Endodermal cell (in vitro differentiated cells): ENCODE measurements around the gene AMPH. TPM values are rescaled to one million over a fixed set of nuclear protein-coding genes. Genes with fewer than 3 reads are reported as not detected.

Experiments used
- DNase-seq: peaks from one replicate; pipeline ENCODE4 v3.0.0-alpha.2; 2017
- H3K27ac ChIP-seq: 2 replicates; pipeline ENCODE4 v1.5.1; 2013; ENCODE audit warnings: mild to moderate bottlenecking, low read depth, low read length, moderate library complexity
- H3K27me3 ChIP-seq: 2 replicates; pipeline ENCODE4 v1.6.1; 2013; ENCODE audit warnings: mild to moderate bottlenecking, low read length, moderate library complexity; ENCODE audit not compliant: insufficient read depth, control insufficient read depth, poor library complexity, severe bottlenecking
- H3K36me3 ChIP-seq: 2 replicates; pipeline ENCODE4 v1.7.0; 2013; ENCODE audit warnings: mild to moderate bottlenecking, low read length, moderate library complexity; ENCODE audit not compliant: control insufficient read depth, insufficient read depth
- H3K4me1 ChIP-seq: one replicate; pipeline ENCODE4 v1.7.0; 2013; ENCODE audit warnings: low read length; ENCODE audit not compliant: control insufficient read depth, insufficient read depth
- H3K4me3 ChIP-seq: 2 replicates; pipeline ENCODE4 v1.5.1; 2013; ENCODE audit warnings: mild to moderate bottlenecking, low read length, moderate library complexity
- H3K9ac ChIP-seq: 2 replicates; pipeline ENCODE4 v1.6.1; 2013; ENCODE audit warnings: mild to moderate bottlenecking, low read length, moderate library complexity; ENCODE audit not compliant: poor library complexity, severe bottlenecking; ENCODE audit errors: extremely low read depth
- H3K9me3 ChIP-seq: 2 replicates; pipeline ENCODE4 v1.6.1; 2013; ENCODE audit warnings: mild to moderate bottlenecking, low read length, moderate library complexity; ENCODE audit not compliant: control insufficient read depth
- H3K27ac Mint-ChIP-seq: 2 replicates; pipeline ENCODE4 v1.8.0; 2020; ENCODE audit warnings: mixed read lengths
- H3K27me3 Mint-ChIP-seq: 2 replicates; pipeline ENCODE4 v1.8.0; 2021; ENCODE audit warnings: mild to moderate bottlenecking, mixed read lengths; ENCODE audit not compliant: insufficient read depth
- H3K36me3 Mint-ChIP-seq: 2 replicates; pipeline ENCODE4 v1.8.0; 2020; ENCODE audit warnings: low read depth, mixed read lengths
- H3K4me1 Mint-ChIP-seq: 2 replicates; pipeline ENCODE4 v1.8.0; 2020; ENCODE audit warnings: mixed read lengths
- H3K4me3 Mint-ChIP-seq: 2 replicates; pipeline ENCODE4 v1.8.0; 2020; ENCODE audit warnings: mild to moderate bottlenecking, moderate library complexity, mixed read lengths
- H3K9me3 Mint-ChIP-seq: 2 replicates; pipeline ENCODE4 v1.8.0; 2020; ENCODE audit warnings: mild to moderate bottlenecking, mixed read lengths
- CTCF ChIP-seq: fragments of 200-600 bp; sonication (generic); conservative IDR thresholded peaks from 2 replicates; pipeline ENCODE4 v1.5.0; 2021; ENCODE audit warnings: antibody characterized with exemption, mild to moderate bottlenecking
- WGBS, 2 experiments: methylation state at CpG; one replicate each; pipeline versions ENCODE4 v1.1.5 to v1.1.7; 2013; ENCODE audit warnings: missing lambda C conversion rate in 2 of 2, mixed read lengths in 1 of 2; ENCODE audit not compliant: insufficient coverage in 1 of 2, insufficient read length in 1 of 2; 5-methylcytosine and 5-hydroxymethylcytosine counted together
- total RNA-seq, 2 donors: library from RNA; stranded (reverse); fragmentation: NEBNext Ultra II Directional in 1 of 2; extraction: Animal tissue kit (Norgen Biotek cat#: 25700) in 1 of 2; gene quantifications; 2 replicates in 1 of 2; 3 replicates in 1 of 2; pipeline ENCODE4 v1.2.1, GENCODE V29; 2021

AMPH gene
- total RNA-seq, 2 donors from 2014 or later = 3.5 to 5.5 TPM

DNA sequence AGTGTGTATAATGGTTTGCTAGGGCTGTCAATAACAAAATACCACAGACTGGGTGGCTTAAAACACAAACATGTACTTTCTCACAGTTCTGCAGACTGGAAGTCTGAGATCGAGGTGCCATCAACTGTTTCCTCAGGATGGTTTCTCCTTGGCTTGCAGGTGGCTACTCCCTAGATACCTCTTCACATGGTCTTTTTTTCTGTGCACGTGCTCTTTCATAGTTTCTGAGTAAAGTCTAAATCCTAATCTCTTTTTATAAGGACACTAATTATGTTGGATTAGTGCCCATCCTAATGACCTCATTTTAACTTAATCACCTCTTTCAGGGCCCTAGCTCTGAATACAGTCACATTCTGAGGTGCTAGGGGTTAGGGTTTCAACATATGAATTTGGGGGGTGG is 65.9 kb downstream of the AMPH start:
- Mint-ChIP-seq H3K27ac (no peak overlapping the region), H3K4me3 (no peak overlapping the region), H3K36me3 (no peaks in the 10 kb centered on the region), H3K4me1 (peaks cover 2% of the 10 kb centered on the region), H3K9me3 (no peaks in the 10 kb centered on the region), H3K27me3 (no peaks in the 10 kb centered on the region)
- DNase-seq = no peak
- no peak overlapping the region for H3K9ac ChIP-seq
- no peaks in the 10 kb centered on the region for H3K4me1 ChIP-seq
- H3K27me3 ChIP-seq = no peaks in the 10 kb centered on the region
- no peak for TF ChIP-seq CTCF
- H3K27ac ChIP-seq = no peak overlapping the region
- no peaks in the 10 kb centered on the region for H3K36me3 ChIP-seq
- WGBS, 2 experiments = 80 to 100% methylated on average over 1 to 2 of the region's 2 CpGs
- no peaks in the 10 kb centered on the region for H3K9me3 ChIP-seq
- H3K4me3 ChIP-seq = no peak overlapping the region

DNA sequence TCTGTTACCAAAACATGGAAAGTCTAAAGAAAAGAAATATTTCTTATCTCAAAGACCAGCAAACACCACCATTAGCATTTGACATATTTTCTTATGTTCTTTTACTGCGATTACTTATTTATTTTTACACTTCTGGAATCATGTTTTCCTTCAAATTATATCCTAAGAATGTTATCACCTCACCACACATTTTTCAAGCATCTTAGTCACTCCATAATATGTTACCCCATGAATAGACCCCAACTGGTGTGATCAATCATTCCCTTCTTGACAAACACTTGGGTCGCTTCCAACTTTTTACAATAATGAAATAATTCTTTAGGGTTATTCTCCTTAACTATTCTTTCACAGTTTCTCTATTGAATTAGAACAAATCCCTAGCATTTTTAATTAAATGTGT is 67.4 kb downstream of the AMPH start:
- TF ChIP-seq CTCF = no peak
- H3K36me3 Mint-ChIP-seq = no peaks in the 10 kb centered on the region
- H3K9me3 Mint-ChIP-seq = no peaks in the 10 kb centered on the region
- Histone ChIP-seq H3K36me3 (no peaks in the 10 kb centered on the region), H3K9ac (no peak overlapping the region), H3K9me3 (no peaks in the 10 kb centered on the region), H3K27me3 (no peaks in the 10 kb centered on the region), H3K4me1 (no peaks in the 10 kb centered on the region), H3K27ac (no peak overlapping the region), H3K4me3 (no peak overlapping the region)
- peaks cover 2% of the 10 kb centered on the region for H3K4me1 Mint-ChIP-seq
- no peak for DNase-seq
- no peaks in the 10 kb centered on the region for H3K27me3 Mint-ChIP-seq
- no peak overlapping the region for H3K27ac Mint-ChIP-seq
- no peak overlapping the region for H3K4me3 Mint-ChIP-seq
- 93 to 100% methylated on average over 1 to 2 of the region's 2 CpGs for WGBS, 2 experiments

DNA sequence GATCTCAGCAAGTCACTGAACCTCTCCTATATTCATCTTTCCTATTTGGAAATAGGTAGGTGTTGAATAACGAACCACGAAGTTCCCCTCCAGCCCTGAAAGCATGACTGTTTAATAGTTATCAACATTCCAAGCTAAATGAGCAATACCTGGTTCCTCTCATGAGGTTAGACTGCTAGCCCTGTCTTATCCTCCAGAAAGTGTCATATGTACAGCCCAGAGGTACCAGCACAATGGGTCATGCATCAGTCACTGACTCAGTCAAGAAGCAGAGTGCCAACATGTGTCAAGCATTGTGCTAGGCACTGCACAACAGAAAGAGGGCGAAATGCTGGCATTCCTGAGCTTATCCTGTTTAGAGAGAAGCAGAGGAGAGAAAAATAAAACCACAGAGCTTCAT is 70.0 kb downstream of the AMPH start:
- no peak overlapping the region for H3K4me3 Mint-ChIP-seq
- Histone ChIP-seq H3K27me3 (no peaks in the 10 kb centered on the region), H3K36me3 (no peaks in the 10 kb centered on the region), H3K9ac (no peak overlapping the region), H3K9me3 (no peaks in the 10 kb centered on the region), H3K4me1 (no peaks in the 10 kb centered on the region), H3K27ac (no peak overlapping the region), H3K4me3 (no peak overlapping the region)
- H3K4me1 Mint-ChIP-seq = peaks cover 2% of the 10 kb centered on the region
- no peak for TF ChIP-seq CTCF
- H3K36me3 Mint-ChIP-seq = no peaks in the 10 kb centered on the region
- no peaks in the 10 kb centered on the region for H3K27me3 Mint-ChIP-seq
- no peak overlapping the region for H3K27ac Mint-ChIP-seq
- no peaks in the 10 kb centered on the region for H3K9me3 Mint-ChIP-seq
- WGBS, 2 experiments = 78 to 100% methylated on average over 1 to 3 of the region's 3 CpGs
- no peak for DNase-seq
